ENCODE data around the gene THAP8. TPM values are rescaled to one million over a fixed set of nuclear protein-coding genes. Genes with fewer than 3 reads are reported as not detected.

The THAP8 gene
- total and polyA plus RNA-seq, 2 of the 13 experiments (the other 11 are each of a cell fraction or from before 2014, with no cell fraction given) = 1.7 to 3.7 TPM

- TF ChIP-seq ZNF605 (CRISPR knock-in tag; IDR thresholded peaks at IDR 0.05) (peak; percentile 76; the same call in 1 of the 2 replicates), TAF1 (CRISPR knock-in tag; IDR thresholded peaks at IDR 0.05) (peak; percentile 79), ETV5 (CRISPR knock-in tag; IDR thresholded peaks at IDR 0.05; ENCODE audit: borderline replicate concordance) (peak; percentile 88), ZNF234 (CRISPR knock-in tag; conservative IDR thresholded peaks at IDR 0.05) (peak; percentile 86), PAXIP1 (CRISPR knock-in tag; conservative IDR thresholded peaks at IDR 0.05) (peak; percentile 76), RAD21 (CRISPR knock-in tag; IDR thresholded peaks at IDR 0.05) (peak; percentile 64; the same call in 1 of the 2 replicates), CBX2 (IDR thresholded peaks at IDR 0.05; ENCODE audit: low read depth, low read length) (no peak), CBX2 (CRISPR knock-in tag; IDR thresholded peaks at IDR 0.05; ENCODE audit: low read depth) (no peak), ETV6 (CRISPR knock-in tag; conservative IDR thresholded peaks at IDR 0.05) (no peak), ZNF44 (CRISPR knock-in tag; IDR thresholded peaks at IDR 0.05) (no peak), ZBTB3 (CRISPR knock-in tag; IDR thresholded peaks at IDR 0.05; ENCODE audit: borderline replicate concordance, low read depth) (no peak), POLR2G (IDR thresholded peaks at IDR 0.05; ENCODE audit: low read depth, low read length) (peak; percentile 95), ZIK1 (CRISPR knock-in tag; IDR thresholded peaks at IDR 0.05; ENCODE audit: borderline replicate concordance, low read depth) (peak; percentile 91), ZNF775 (CRISPR knock-in tag; IDR thresholded peaks at IDR 0.05; ENCODE audit: borderline replicate concordance) (no peak), AHR (CRISPR knock-in tag; IDR thresholded peaks at IDR 0.05) (no peak), ZNF777 (CRISPR knock-in tag; IDR thresholded peaks at IDR 0.05) (peak; percentile 99), ZNF501 (CRISPR knock-in tag; IDR thresholded peaks at IDR 0.05) (0 out of 2 replicates have a peak, but pooled peaks have one; percentile 76), ZNF124 (CRISPR knock-in tag; IDR thresholded peaks at IDR 0.05) (peak; percentile 69; the same call in 1 of the 2 replicates), NFYC (CRISPR knock-in tag; IDR thresholded peaks at IDR 0.05) (peak; percentile 90), SMARCC2 (IDR thresholded peaks at IDR 0.05) (no peak), ZNF678 (CRISPR knock-in tag; IDR thresholded peaks at IDR 0.05) (no peak), CBX5 (CRISPR knock-in tag; IDR thresholded peaks at IDR 0.05; ENCODE audit: borderline replicate concordance) (0 out of 2 replicates have a peak, but pooled peaks have one; percentile 14), NFKBIZ (CRISPR knock-in tag; IDR thresholded peaks at IDR 0.05) (peak; percentile 46; the same call in 1 of the 2 replicates), BCL6 (CRISPR knock-in tag; IDR thresholded peaks at IDR 0.05) (peak; percentile 59), NFE2L2 (IDR thresholded peaks at IDR 0.05; ENCODE audit: low read length) (no peak), RXRA (CRISPR knock-in tag; IDR thresholded peaks at IDR 0.05) (peak; percentile 72; the same call in 1 of the 2 replicates), ARNT2 (CRISPR knock-in tag; IDR thresholded peaks at IDR 0.05; ENCODE audit: low read depth) (no peak; the same call in 1 of the 2 replicates), BORCS8-MEF2B (CRISPR knock-in tag; IDR thresholded peaks at IDR 0.05) (peak; percentile 58)
- TF ChIP-seq, protein P1, sequence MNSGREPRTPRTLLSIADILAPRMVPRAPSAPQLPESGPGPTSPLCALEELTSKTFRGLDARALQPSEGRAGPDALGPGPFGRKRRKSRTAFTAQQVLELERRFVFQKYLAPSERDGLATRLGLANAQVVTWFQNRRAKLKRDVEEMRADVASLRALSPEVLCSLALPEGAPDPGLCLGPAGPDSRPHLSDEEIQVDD (CRISPR knock-in tag; IDR thresholded peaks at IDR 0.05; ENCODE audit: borderline replicate concordance) = no peak
Observed at GRCh38 chr19:35995048-35995993, 58.8 kb downstream of the THAP8 start, which contains the start of gene SDHAF1 (continued).
